ENCODE measurements around the gene TAF11L13. TPM values are rescaled to one million over a fixed set of nuclear protein-coding genes. Genes with fewer than 3 reads are reported as not detected.

TAF11L13 gene
- total and polyA plus RNA-seq, 2 of the 13 experiments (the other 11 are each of a cell fraction or from before 2014, with no cell fraction given), result not detected

GRCh38 chr5:17666726-17667235, 34.9 kb downstream of the TAF11L13 start:
- POLR2A ChIA-PET, result no interaction called here
- in situ Hi-C loops (cut with HindIII; ENCODE audit: extremely low pct_ligation_motif_present, low pct_unique_long_range_greater_than_20kb), result no loop called here
- Histone ChIP-seq H3K4me3 (replicated peaks in 1 of 3; ENCODE audit: insufficient read depth in 1 of 3, low read depth in 2 of 3, low read length in 3 of 3) (no peak overlapping the region), H3K79me2 (ENCODE audit: insufficient read depth, low read length) (no peaks in the 10 kb centered on the region), H3K36me3 (replicated peaks in 1 of 2; ENCODE audit: control insufficient read depth in 1 of 2, insufficient read depth in 2 of 2, low read length in 2 of 2) (no peaks in the 10 kb centered on the region), H3K4me1 (ENCODE audit: insufficient read depth, low read length) (no peaks in the 10 kb centered on the region), H3K27me3 (ENCODE audit: control insufficient read depth in 1 of 2, insufficient read depth in 2 of 2, low read length in 2 of 2) (no peaks in the 10 kb centered on the region; a peak in 1 of 5 replicates), H3K9me3 (ENCODE audit: low read length) (peaks cover 45% of the 10 kb centered on the region), H3K9ac (ENCODE audit: insufficient read depth, low read depth, low read length) (no peak overlapping the region), H4K20me1 (ENCODE audit: insufficient read depth, low read length) (no peaks in the 10 kb centered on the region), H3K27ac (ENCODE audit: extremely low read length, insufficient read depth, low read length) (no peak overlapping the region), H3K4me2 (ENCODE audit: low read depth, low read length) (no peak overlapping the region), H2AFZ (ENCODE audit: low read length) (no peak overlapping the region)
- DNase-seq (ENCODE audit: low spot score), result no peak
- ATAC-seq, result no peak
- no peak for FAIRE-seq
- BruUV-seq (replicated peaks), result no TSS peak
- CTCF ChIA-PET (ENCODE audit: low intra/inter-chr PET ratio, low total read pairs), result no interaction called here
- intact Hi-C loops (cut with micrococcal nuclease; ENCODE audit: unreplicated experiment), result no loop called here
- TF ChIP-seq AKAP8 (CRISPR knock-in tag; IDR thresholded peaks at IDR 0.05), result no peak
- no peak for TF ChIP-seq ZNF335 (CRISPR knock-in tag; IDR thresholded peaks at IDR 0.05)
- TF ChIP-seq NCOA5 (CRISPR knock-in tag; IDR thresholded peaks at IDR 0.05), result no peak
- no peak for TF ChIP-seq ETV5 (CRISPR knock-in tag; IDR thresholded peaks at IDR 0.05; ENCODE audit: borderline replicate concordance)
- TF ChIP-seq ZNF780A (CRISPR knock-in tag; IDR thresholded peaks at IDR 0.05), result no peak
- TF ChIP-seq ZC3H13 (CRISPR knock-in tag; IDR thresholded peaks at IDR 0.05), result no peak
- TF ChIP-seq MYPOP (CRISPR knock-in tag; IDR thresholded peaks at IDR 0.05), result no peak
- TF ChIP-seq NFYC (CRISPR knock-in tag; IDR thresholded peaks at IDR 0.05), result no peak
- TF ChIP-seq, protein P1, sequence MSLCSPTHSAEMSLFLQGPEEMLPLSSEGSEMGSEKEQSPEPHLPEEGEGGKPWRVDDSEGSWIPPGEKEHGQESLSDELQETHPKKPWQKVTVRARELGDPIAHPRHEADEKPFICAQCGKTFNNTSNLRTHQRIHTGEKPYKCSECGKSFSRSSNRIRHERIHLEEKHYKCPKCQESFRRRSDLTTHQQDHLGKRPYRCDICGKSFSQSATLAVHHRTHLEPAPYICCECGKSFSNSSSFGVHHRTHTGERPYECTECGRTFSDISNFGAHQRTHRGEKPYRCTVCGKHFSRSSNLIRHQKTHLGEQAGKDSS (CRISPR knock-in tag; IDR thresholded peaks at IDR 0.05; ENCODE audit: borderline replicate concordance, low read depth), result no peak
- TF ChIP-seq MATR3 (CRISPR knock-in tag; IDR thresholded peaks at IDR 0.05), result no peak
- TF ChIP-seq ATF7 (IDR thresholded peaks at IDR 0.05), result peak; percentile 64
- TF ChIP-seq ATF7 (CRISPR knock-in tag; IDR thresholded peaks at IDR 0.05), result no peak
- peak; percentile 66 for TF ChIP-seq CREB1 (IDR thresholded peaks at IDR 0.05)
- no peak for TF ChIP-seq CREB1 (CRISPR knock-in tag; IDR thresholded peaks at IDR 0.05)
- 2% methylated on average over 3 of the region's 3 CpGs for WGBS (ENCODE audit: low lambda C conversion rate)

Measured in HepG2 (cell line).